HEK293 (cell line): ENCODE data around the gene TXNDC2.

Experiments
- CTCF ChIP-seq: fragments of 450-650 bp; formaldehyde crosslinking; IDR thresholded peaks from 2 replicates; pipeline ENCODE4 v1.5.1; 2016; ENCODE audit warnings: missing biosample characterization, missing genetic modification characterization
- RBAK ChIP-seq: fragments of 450-650 bp; formaldehyde crosslinking; IDR thresholded peaks from 2 replicates; pipeline ENCODE4 v1.5.1; 2016; ENCODE audit warnings: missing biosample characterization, missing genetic modification characterization
- ZBTB7A ChIP-seq: fragments of 450-650 bp; formaldehyde crosslinking; IDR thresholded peaks from 2 replicates; pipeline ENCODE4 v1.5.1; 2016; ENCODE audit warnings: low read depth, missing biosample characterization, missing genetic modification characterization
- ZNF324 ChIP-seq: fragments of 450-650 bp; formaldehyde crosslinking; IDR thresholded peaks from 2 replicates; pipeline ENCODE4 v1.5.1; 2016; ENCODE audit warnings: missing biosample characterization, missing genetic modification characterization
- ZNF404 ChIP-seq: fragments of 450-650 bp; formaldehyde crosslinking; IDR thresholded peaks from 2 replicates; pipeline ENCODE4 v1.5.1; 2017; ENCODE audit warnings: missing biosample characterization, missing genetic modification characterization
- ZNF76 ChIP-seq: fragments of 450-650 bp; formaldehyde crosslinking; IDR thresholded peaks from 2 replicates; pipeline ENCODE4; 2016; ENCODE audit warnings: low read depth, missing biosample characterization, missing genetic modification characterization, borderline replicate concordance
- ZNF768 ChIP-seq: fragments of 450-650 bp; formaldehyde crosslinking; IDR thresholded peaks from 2 replicates; pipeline ENCODE4 v1.5.1; 2018; ENCODE audit warnings: missing biosample characterization, mild to moderate bottlenecking, missing genetic modification characterization

- TF ChIP-seq CTCF (tag by site-specific recombination) (no peak), RBAK (tag by site-specific recombination) (no peak), ZNF76 (tag by site-specific recombination) (no peak), ZBTB7A (no peak), ZNF324 (tag by site-specific recombination) (no peak), ZNF404 (no peak), ZNF768 (tag by site-specific recombination) (no peak)
Observed at GRCh38 chr18:9901377-9901776, 15.6 kb downstream of the TXNDC2 start.
